Retinal pigment epithelial cell (primary cell): Measurements from ENCODE around the gene TCIRG1.
A peak's percentile ranks its signal among the peaks of the same experiment; 100 is the strongest.

Experiments used
- DNase-seq: peaks from one replicate; pipeline ENCODE4 v3.0.0-alpha.2; 2010; ENCODE audit warnings: low read depth
- H3K4me3 ChIP-seq: 2 replicates; pipeline ENCODE4 v1.5.1; 2011; ENCODE audit warnings: mild to moderate bottlenecking, low read length, control low read depth, moderate library complexity
- CTCF ChIP-seq: conservative IDR thresholded peaks from 2 replicates; pipeline ENCODE4 v1.5.1; 2011; ENCODE audit warnings: low read depth, low read length, control low read depth, inconsistent platforms

The TCIRG1 gene

DNA sequence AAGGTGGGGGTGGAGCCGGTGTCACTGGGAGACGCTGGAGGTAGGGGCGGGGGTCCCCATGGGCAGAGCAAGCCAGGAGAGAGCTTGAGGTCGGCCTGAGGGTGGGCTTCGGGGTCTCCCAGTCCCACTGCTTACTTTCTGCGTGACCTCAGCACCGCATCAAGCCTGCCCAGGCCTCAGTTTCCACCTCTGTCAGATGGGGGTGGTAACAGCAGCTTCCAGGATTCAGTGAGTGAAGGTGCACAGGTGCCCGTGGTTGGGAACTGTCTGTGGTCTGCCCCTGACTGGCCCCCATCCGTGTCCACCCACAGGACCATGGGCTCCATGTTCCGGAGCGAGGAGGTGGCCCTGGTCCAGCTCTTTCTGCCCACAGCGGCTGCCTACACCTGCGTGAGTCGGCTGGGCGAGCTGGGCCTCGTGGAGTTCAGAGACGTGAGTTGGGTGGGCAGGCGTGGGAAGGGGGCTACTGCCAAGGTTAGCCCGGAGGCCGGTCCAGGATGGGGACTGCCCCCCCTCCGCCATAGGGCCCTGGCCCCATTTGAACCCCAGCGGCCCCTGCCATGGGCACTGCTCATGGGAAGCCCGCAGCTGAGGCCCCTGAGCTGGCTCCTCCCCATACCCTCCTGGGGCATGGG lies 2.2 kb downstream of the TCIRG1 start:
- no peak for TF ChIP-seq CTCF
- no peak for DNase-seq
- H3K4me3 ChIP-seq: no peak overlapping the region

DNA sequence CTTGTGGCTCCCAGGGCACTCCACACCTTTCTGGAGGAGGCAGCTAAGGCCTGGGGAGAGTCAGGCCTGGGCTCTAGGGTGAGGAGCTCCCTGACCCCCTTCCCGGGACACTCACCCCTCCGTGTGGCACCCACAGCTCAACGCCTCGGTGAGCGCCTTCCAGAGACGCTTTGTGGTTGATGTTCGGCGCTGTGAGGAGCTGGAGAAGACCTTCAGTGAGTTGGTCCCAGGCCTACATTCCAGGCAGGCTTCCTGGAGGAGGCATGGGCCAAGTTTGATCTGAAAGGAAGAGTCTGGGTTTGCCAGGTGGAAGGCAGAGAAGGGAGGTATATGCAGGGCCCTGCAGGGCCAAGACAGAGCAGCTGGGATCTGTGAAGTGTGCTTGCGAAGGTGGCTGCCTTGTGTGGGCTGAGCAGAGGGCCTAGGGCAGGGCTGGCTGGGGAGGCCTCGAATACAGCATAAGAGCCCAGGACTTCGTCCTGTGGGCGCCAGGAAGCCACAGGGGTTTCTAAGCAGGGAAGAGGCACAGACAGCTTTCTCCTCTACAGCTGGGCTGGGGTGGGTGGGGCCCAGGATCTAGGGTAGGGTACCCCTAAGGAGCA lies 2.9 kb downstream of the TCIRG1 start:
- no peak for TF ChIP-seq CTCF
- H3K4me3 ChIP-seq: no peak overlapping the region
- DNase-seq: no peak

- TF ChIP-seq CTCF: no peak
These were observed 3.6 kb downstream of the TCIRG1 start for GRCh38 chr11:68042219-68043028.

GRCh38 chr11:68043029-68043348 lies 4.2 kb downstream of the TCIRG1 start:
- no peak for TF ChIP-seq CTCF
- no peak for DNase-seq
- no peak overlapping the region for H3K4me3 ChIP-seq

More at GRCh38 chr11:68042219-68043028, 3.6 kb downstream of the TCIRG1 start:
- no peak overlapping the region for H3K4me3 ChIP-seq
- DNase-seq: no peak

DNA sequence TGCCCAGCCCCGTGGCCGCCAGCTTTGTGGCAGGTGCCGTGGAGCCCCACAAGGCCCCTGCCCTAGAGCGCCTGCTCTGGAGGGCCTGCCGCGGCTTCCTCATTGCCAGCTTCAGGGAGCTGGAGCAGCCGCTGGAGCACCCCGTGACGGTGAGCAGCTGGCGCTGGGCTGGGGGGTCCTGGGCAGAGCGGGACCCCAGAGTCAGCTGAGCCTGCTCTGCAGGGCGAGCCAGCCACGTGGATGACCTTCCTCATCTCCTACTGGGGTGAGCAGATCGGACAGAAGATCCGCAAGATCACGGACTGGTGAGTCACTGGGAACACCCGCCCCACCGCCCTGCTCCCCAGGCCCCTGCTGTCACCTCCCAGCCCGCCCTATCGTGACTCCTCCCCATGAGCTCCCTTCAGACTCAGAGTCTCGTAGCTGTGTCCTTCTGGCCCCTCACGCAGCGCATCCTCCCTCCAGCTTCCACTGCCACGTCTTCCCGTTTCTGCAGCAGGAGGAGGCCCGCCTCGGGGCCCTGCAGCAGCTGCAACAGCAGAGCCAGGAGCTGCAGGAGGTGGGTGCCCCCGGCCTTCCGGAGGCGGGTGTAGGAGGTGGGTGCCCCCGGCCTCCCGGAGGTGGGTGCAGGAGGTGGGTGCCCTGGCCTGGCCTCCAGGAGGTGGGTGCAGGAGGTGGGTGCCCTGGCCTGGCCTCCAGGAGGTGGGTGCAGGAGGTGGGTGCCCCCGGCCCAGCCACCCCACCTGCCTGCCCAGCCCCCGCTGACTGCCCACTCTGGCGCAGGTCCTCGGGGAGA lies 4.7 kb downstream of the TCIRG1 start:
- TF ChIP-seq CTCF: no peak
- DNase-seq: peak; percentile 53
- H3K4me3 ChIP-seq: no peak overlapping the region

- peak; percentile 15 for TF ChIP-seq CTCF
- no peak for DNase-seq
- no peak overlapping the region for H3K4me3 ChIP-seq
These were observed 5.5 kb downstream of the TCIRG1 start for GRCh38 chr11:68044145-68044813.
